H54 (cell line): ENCODE data around the gene ABHD5.

Source experiments
- DNase-seq: peaks from one replicate; pipeline ENCODE4 v3.0.0; 2011; ENCODE audit warnings: low spot score, mixed read lengths; ENCODE audit not compliant: insufficient read length
- FAIRE-seq: peaks from 3 replicates; lab custom pipeline; 2011; peaks lifted over from hg19 to GRCh38; lab: Jason Lieb, UNC
- POLR2A ChIP-seq: IDR thresholded peaks from 2 replicates; pipeline ENCODE4 v1.6.1; 2011; ENCODE audit warnings: low read depth, mild to moderate bottlenecking, low read length

Gene ABHD5

DNA sequence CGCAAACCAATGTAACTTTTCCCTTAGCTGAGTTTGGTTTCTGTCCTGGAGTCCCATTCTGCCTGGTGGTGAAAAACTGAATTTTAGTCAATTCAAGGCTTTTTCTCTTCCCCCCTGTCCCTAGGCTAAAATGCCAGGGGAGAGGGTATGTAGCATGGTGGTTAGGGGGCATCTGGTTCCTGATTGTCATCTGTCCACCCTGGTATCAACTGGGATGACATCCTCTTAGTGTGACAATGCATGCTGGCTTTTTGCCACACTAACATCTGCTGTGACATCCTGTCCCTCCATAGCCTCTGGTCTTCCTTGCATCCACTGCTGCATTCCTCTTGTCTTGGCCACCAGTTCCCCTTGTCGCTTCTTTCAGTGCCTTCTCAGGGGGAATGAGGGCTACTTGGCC is 73.7 kb downstream of the ABHD5 start:
- DNase-seq = no peak
- no peak for FAIRE-seq
- TF ChIP-seq POLR2A = no peak

DNA sequence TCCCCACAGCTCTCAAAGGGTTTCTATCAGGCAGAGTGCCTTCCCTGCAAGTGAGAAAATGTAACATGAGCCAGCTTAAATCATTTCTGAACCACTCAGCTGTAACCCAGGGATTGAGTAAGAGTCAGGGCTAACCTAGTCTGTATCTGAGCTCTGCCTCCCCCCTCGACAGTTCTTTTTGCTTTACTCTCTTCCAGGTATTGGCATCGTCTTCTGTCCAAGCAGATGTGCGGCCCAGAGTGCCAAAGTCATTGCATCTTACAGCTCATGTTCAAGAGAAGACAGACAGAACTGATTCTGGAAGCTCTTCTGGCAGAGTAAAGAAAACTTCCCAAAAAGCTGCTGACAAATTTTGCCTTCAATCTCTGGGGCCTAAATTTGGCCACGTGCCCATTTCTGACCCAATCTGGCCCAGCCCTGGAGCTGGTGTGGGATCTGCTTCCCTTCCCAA is 74.8 kb downstream of the ABHD5 start:
- FAIRE-seq = no peak
- no peak for TF ChIP-seq POLR2A
- no peak for DNase-seq

DNA sequence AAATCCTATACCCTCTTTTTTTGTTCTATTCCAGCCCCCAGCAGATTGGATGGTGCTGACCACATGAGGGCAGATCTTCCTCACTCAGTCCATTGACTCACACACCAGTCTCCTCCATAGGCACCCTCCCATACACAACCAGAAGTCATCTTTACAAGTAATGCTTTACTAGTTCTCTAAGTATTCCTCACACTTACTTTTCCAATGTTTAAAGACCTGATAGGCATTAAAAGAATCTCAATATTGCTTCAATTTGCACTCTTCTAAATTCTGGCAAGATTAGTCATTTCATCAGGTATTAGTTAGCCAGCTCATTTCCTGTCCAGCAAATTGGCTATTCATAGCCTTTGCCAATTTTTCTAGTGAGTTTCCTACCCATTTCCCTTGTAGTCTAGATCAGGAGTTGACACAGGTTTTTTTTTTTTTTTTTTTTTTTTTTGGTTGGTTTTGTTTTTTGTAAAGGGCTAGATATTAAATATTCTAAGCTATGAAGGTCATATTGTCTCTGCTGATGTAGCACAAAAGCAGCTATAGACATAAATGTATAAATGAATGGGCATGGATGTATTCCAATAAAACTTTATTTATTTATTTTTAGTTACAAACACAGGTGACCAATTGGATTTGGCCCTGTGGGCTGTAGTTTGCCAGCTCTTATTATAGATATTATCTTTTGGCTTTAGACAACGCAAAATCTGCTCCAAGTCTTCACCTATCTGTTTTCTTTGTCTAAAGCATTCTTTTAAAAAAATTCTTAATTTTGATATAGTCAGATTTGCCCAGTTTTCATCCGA is 76.1 kb downstream of the ABHD5 start:
- FAIRE-seq (no peak), DNase-seq (no peak)
- no peak for TF ChIP-seq POLR2A

DNA sequence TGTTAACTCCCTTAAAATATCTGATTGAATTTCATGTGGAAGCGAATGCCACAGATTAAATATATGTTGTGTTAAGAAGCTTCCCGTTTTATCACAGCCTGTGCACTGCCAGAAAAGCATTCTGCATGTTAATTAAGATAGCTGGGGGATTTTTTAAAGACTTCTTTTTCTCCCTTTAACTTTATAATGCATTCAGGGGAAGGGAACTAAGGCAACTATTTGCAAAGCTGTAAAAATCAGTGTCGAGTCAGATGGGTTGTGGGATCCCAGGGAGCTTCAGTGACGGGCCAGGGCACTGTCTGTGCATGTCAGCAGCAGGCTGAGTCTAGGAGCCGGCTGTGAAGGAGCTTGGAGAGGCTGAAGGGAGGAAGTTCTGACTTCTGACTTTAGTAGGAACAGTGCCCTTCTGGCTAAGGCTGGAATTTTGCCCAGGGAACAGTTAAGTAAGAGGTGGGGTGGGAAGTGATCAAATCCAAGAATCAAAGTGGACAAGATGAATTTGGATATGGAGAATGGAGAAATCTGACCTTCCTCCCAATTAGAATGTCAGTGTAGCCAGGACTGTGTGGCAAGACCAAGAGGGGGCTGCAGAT is 77.7 kb downstream of the ABHD5 start:
- DNase-seq (no peak), FAIRE-seq (no peak)
- TF ChIP-seq POLR2A = no peak

GRCh38 chr3:43769097-43769884 is 78.6 kb downstream of the ABHD5 start:
- FAIRE-seq (peak; percentile 60), DNase-seq (peak; percentile 87)
- no peak for TF ChIP-seq POLR2A

DNA sequence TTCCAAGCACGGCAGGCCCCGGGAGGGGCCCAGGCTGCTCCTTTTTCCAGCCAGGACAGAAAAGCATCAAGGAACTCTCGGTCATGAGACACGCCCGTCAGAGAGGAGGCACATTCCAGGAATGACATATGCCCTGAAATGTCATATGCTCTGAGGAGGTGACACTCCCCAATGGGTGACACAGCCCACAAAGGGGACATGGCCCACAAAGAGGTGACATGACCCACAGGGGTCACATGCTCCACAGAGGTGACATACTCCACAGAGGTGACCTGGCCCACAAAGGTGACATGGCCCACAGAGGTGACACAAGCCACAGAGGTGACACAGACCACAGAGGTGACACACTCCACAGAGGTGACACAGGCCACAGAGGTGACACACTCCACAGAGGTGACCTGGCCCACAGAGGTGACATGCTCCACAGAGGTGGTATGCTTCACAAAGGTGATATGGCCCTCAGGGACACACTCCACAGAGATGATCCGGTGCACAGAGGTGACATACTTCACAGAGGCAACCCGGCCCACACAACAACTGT is 79.2 kb downstream of the ABHD5 start:
- 0 out of 2 replicates have a peak, but pooled peaks have one; percentile 24 for TF ChIP-seq POLR2A
- FAIRE-seq = no peak
- no peak for DNase-seq

- FAIRE-seq (no peak), DNase-seq (peak; percentile 49)
- TF ChIP-seq POLR2A = no peak
Measured at GRCh38 chr3:43770426-43771103, 79.8 kb downstream of the ABHD5 start.

DNA sequence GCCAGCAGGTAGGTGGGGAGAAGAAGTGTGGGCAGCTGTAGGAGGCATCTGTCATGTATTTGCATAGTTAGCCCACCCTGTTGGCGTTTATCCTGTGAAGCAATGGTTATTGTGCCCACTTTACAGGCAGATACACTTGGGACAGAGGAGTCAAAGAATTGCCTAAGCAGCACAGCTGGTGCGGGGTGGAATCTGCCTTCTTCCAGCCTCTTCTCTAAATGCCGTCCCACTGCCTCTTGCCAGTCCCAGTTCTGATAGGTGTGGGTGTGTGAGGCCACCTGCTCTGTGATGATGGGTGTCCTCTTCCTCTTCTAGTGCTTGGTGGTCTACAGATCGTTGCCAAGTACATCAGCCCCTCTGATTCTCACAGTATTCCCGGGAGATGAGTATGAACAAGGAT is 80.9 kb downstream of the ABHD5 start:
- DNase-seq (no peak), FAIRE-seq (no peak)
- no peak for TF ChIP-seq POLR2A

DNA sequence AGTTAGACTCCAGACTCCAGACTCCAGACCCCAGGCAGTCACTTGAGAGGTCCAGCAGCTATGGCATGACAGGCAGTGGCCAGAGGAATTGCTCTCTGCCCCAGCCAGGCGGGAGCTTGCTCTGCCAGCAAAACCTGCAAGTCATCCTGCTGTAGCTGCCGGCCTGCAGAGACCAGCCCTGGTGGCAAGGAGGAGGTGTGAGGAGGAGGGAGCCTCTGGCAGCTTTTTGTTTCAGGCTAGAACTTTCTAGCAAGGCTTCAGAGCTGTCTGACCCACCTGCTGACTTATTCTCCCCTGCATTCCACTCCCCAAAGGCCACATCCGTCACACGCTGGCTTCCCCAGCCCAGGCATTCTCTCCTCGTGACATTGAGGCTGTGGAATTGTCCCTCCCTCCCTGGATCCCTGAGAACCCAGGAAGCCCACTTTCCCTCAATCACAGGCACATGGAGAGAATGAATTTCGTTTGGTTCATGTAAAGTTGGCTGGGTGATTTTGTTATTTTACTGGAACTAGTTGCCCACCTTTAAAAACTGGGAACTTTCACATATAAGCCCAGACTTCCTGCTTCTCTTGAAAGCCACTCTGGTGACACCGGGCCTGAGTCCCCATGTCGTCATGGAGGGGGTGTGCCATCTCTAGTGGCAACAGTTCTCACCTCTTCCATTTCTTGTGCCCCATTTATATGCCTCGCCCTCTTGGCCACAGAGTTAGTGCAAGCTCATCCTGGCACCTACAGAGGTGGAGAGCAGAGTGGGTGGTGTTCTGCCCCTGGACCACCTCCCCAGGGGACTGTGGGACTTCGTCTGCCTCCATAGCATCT is 82.7 kb downstream of the ABHD5 start:
- no peak for FAIRE-seq
- no peak for TF ChIP-seq POLR2A
- no peak for DNase-seq

DNA sequence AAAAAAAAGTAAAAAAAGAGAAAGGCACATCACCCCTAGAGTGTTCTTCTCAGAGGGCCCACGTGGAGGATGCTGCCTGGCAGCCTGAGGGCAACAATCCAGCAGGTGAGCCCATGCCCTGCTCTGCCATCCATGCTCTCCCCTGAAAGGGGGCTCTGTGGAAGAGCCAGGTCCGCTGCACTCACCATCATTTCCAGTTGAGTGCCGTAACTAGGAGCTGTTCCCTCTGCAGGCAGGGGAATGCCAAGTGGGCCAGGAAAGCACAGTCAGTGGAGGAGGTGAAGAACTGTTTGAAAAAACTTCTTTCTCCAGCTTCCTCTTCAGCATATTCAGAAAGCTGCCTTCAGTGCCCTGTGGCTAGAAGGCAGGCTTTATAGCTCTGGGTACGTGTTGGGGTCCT is 84.1 kb downstream of the ABHD5 start:
- no peak for FAIRE-seq
- no peak for DNase-seq
- TF ChIP-seq POLR2A = no peak

- FAIRE-seq (no peak), DNase-seq (no peak)
- TF ChIP-seq POLR2A = no peak
Measured at GRCh38 chr3:43776101-43776500, 85.4 kb downstream of the ABHD5 start.

GRCh38 chr3:43779850-43780249 is 89.1 kb downstream of the ABHD5 start:
- FAIRE-seq = no peak
- TF ChIP-seq POLR2A = no peak
- no peak for DNase-seq
